GM12874 (cell line): Measurements from ENCODE around the gene SLC24A1.

Source experiments
- CTCF ChIP-seq: IDR thresholded peaks from 2 replicates; pipeline ENCODE4 v1.5.1; 2011; ENCODE audit warnings: low read depth, mild to moderate bottlenecking, control low read depth, low read length, moderate library complexity; ENCODE audit not compliant: insufficient read depth

SLC24A1 gene

GRCh38 chr15:65655457-65655856 lies 33.7 kb downstream of the SLC24A1 start:
- TF ChIP-seq CTCF = no peak

DNA sequence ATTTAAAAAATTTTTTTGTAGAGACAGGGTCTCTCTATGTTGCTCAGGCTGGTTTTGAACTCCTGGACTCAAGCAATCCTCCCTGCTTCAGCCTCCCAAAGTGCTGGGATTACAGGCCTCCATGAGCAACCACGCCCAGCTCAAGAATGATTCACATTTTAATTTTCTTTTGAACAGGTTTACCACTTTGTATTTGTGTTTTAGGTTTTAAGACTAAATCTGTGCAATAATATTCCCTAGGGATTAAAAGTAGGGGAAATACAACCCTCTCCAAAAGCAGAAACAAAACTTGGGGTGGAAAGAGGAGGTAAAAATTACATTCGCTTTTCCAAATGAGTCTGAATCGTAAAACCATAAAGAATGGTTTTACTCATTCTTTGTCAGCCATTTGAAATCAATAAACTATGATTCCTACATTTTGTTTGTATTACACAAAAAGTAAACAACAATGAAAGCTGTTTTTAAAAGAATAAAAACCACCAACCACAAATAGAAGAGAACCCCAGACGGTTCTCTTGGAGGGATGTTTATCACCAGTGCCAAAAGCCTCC lies 37.8 kb downstream of the SLC24A1 start:
- no peak for TF ChIP-seq CTCF

DNA sequence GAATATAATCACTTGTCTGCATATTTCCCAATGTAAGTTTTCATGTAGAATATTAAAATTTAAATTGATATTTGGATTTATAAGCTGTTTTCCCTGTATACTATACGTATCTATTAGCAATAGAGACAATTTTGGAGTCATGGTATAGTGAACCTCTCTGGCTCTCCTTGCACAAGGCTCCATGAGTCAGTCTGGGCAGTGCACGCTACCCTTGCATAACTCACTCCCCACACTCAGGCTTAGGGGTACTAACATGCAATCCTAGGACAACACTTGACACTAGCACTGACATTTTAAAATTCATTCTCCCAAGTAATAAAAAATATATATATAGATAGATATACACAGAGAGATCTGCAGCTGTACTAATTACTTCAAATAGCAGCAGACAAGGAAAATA lies 39.2 kb downstream of the SLC24A1 start:
- no peak for TF ChIP-seq CTCF

- no peak for TF ChIP-seq CTCF
Measured at GRCh38 chr15:65663521-65663920, 41.8 kb downstream of the SLC24A1 start.

DNA sequence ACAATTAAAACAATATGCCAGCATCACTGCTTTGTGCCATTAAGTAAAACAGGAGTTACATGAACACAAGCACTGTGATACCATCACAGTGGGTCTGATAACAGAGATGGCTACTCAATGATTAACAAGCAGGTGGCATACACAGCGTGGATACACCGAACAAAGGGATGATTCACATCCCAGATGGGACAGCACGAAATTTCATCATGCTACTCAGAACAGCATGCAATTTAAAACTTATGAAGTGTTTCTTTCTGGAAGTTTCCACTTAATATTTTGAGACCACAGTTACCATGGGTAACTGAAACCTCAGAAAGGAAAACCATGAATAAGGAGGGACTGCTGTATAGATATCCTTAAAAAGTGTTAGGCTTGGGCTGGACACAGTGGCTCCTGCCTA lies 44.5 kb downstream of the SLC24A1 start:
- no peak for TF ChIP-seq CTCF

GRCh38 chr15:65675551-65675950 lies 53.8 kb downstream of the SLC24A1 start:
- no peak for TF ChIP-seq CTCF

- TF ChIP-seq CTCF = no peak
Measured at GRCh38 chr15:65676123-65676522, 54.4 kb downstream of the SLC24A1 start.
